ENCODE measurements around the gene NUP210L. TPM values are rescaled to one million over a fixed set of nuclear protein-coding genes. Genes with fewer than 3 reads are reported as not detected.

The NUP210L gene
- total and polyA plus RNA-seq, 9 of the 15 experiments (the other 6 are each of a cell fraction or from before 2014, with no cell fraction given): 0.01 to 0.04 TPM; not detected in 7

DNA sequence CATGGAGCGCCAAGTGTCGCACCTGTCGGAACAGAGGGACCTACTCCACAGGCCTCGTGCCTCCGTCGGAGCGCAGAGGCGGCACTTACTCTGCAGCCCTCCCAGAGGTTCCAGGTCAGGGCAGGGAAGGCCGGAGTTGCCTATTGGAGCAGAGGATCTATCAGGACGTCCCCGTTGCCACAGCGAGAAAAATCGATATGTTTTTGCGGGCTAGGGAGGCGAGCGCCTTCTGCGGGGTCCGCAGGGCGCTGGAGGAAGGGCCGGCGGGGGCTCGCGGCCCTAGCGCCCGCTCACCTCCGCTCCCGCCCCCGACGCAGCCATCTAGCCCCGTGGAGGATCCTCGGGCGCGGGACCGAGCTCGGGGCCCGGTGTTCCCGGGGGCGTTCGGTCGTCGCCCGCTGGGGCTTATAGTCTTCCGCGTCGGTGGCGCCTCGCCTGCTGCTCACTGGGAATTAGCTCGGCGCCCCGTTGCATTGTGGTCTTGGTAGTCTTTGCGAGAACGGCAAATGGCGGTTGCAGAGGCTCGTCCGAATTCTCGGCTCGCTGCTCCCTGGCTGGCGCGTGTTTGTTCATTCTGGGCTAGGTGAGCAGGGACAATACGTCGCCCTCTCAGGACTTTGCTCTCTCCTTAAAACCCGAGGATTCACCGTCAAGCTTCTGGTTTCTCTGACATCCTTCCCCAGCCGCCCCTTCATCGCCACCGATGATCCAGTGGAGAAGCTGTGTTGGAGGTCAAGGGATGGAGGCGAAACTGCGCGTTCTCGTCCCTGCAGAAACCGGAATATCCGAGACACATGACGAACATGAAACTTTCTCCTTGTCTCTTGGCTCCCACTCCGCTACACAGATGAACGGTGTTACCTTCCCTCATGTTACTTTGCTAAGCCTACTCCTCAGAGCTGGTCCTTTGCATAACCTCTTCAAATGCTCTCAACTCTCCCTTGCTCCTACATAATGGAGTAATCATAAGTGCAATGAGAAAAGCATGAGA, 177.3 kb downstream of the NUP210L start, which contains the start of gene JTB (continued):
- TF ChIP-seq SMARCA4 (IDR thresholded peaks at IDR 0.05): no peak
- TF ChIP-seq, protein P1, sequence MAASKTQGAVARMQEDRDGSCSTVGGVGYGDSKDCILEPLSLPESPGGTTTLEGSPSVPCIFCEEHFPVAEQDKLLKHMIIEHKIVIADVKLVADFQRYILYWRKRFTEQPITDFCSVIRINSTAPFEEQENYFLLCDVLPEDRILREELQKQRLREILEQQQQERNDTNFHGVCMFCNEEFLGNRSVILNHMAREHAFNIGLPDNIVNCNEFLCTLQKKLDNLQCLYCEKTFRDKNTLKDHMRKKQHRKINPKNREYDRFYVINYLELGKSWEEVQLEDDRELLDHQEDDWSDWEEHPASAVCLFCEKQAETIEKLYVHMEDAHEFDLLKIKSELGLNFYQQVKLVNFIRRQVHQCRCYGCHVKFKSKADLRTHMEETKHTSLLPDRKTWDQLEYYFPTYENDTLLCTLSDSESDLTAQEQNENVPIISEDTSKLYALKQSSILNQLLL (CRISPR knock-in tag; IDR thresholded peaks at IDR 0.05; ENCODE audit: borderline replicate concordance): no peak

DNA sequence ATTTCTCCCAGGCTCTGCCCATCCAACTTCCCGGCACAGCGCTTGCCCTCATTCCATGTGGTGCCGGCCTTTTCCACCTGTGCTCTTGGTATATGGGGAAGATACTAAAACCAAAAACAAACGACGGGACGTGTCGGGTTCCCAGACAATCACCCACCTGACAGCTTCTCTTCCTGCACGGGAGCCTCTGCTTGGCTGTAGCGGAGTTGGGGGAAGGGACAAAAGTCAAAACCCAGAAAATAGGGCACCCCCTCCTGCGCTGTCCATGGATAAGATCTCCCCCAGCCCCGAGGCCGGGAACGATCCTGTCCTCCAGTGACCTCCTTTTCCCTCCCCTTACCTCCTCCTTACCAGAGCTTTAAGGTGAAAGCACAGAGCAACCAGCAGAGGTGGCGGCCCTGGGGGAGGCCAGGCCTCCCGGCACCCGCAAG, 178.0 kb downstream of the NUP210L start:
- intact Hi-C loops (cut with micrococcal nuclease): no loop called here
- H3K27me3 ChIP-seq (ENCODE audit: control insufficient read depth in 2 of 2, insufficient read depth in 2 of 2, low read length in 2 of 2): no peaks in the 10 kb centered on the region
- TF ChIP-seq KDM4B (IDR thresholded peaks at IDR 0.05; ENCODE audit: borderline replicate concordance in 2 of 2, low read depth in 1 of 2) (no peak), MYC (IDR thresholded peaks at IDR 0.05; ENCODE audit: low read depth, low read length) (0 out of 2 replicates have a peak, but pooled peaks have one; percentile 32), MYC (CRISPR knock-in tag; IDR thresholded peaks at IDR 0.05; ENCODE audit: borderline replicate concordance, low read depth) (peak; percentile 81; the same call in 1 of the 2 replicates), SMC3 (conservative IDR thresholded peaks at IDR 0.05; ENCODE audit: insufficient read depth, low read depth, low read length) (0 out of 2 replicates have a peak, but pooled peaks have one; percentile 6), NR2C1 (IDR thresholded peaks at IDR 0.05) (no peak), NR2C1 (tag; IDR thresholded peaks at IDR 0.05) (0 out of 2 replicates have a peak, but pooled peaks have one; percentile 8)
- TF ChIP-seq, protein P2, sequence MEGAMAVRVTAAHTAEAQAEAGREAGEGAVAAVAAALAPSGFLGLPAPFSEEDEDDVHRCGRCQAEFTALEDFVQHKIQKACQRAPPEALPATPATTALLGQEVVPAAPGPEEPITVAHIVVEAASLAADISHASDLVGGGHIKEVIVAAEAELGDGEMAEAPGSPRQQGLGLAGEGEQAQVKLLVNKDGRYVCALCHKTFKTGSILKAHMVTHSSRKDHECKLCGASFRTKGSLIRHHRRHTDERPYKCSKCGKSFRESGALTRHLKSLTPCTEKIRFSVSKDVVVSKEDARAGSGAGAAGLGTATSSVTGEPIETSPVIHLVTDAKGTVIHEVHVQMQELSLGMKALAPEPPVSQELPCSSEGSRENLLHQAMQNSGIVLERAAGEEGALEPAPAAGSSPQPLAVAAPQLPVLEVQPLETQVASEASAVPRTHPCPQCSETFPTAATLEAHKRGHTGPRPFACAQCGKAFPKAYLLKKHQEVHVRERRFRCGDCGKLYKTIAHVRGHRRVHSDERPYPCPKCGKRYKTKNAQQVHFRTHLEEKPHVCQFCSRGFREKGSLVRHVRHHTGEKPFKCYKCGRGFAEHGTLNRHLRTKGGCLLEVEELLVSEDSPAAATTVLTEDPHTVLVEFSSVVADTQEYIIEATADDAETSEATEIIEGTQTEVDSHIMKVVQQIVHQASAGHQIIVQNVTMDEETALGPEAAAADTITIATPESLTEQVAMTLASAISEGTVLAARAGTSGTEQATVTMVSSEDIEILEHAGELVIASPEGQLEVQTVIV (CRISPR knock-in tag; IDR thresholded peaks at IDR 0.05; ENCODE audit: borderline replicate concordance): no peak
- TF ChIP-seq, protein P3, sequence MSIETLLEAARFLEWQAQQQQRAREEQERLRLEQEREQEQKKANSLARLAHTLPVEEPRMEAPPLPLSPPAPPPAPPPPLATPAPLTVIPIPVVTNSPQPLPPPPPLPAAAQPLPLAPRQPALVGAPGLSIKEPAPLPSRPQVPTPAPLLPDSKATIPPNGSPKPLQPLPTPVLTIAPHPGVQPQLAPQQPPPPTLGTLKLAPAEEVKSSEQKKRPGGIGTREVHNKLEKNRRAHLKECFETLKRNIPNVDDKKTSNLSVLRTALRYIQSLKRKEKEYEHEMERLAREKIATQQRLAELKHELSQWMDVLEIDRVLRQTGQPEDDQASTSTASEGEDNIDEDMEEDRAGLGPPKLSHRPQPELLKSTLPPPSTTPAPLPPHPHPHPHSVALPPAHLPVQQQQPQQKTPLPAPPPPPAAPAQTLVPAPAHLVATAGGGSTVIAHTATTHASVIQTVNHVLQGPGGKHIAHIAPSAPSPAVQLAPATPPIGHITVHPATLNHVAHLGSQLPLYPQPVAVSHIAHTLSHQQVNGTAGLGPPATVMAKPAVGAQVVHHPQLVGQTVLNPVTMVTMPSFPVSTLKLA (conservative IDR thresholded peaks at IDR 0.05): peak in 1 of 2 experiments; percentile 53; a peak in 2 of 4 replicates

More for the DNA sequence above, 178.0 kb downstream of the NUP210L start:
- Histone ChIP-seq H3K4me3 (peak overlapping the region; percentile 84), H3K4me1 (replicated peaks in 1 of 2; ENCODE audit: control insufficient read depth in 2 of 2, insufficient read depth in 2 of 2, low read length in 2 of 2) (peaks cover 13 to 17% of the 10 kb centered on the region in 2 experiments; a peak in 4 of 5 replicates), H3K9me1 (ENCODE audit: control insufficient read depth, insufficient read depth, low read length) (no peaks in the 10 kb centered on the region), H2AFZ (ENCODE audit: low read depth, low read length) (peak overlapping the region; percentile 89), H3K79me2 (ENCODE audit: control insufficient read depth, insufficient read depth, low read length) (peaks cover 42% of the 10 kb centered on the region), H4K20me1 (replicated peaks; ENCODE audit: control insufficient read depth, insufficient read depth, low read length) (no peaks in the 10 kb centered on the region), H3K36me3 (ENCODE audit: control insufficient read depth, insufficient read depth, low read length) (peaks cover 37% of the 10 kb centered on the region), H3K9me3 (replicated peaks; ENCODE audit: control insufficient read depth, insufficient read depth, low read depth, low read length) (no peaks in the 10 kb centered on the region), H3K4me2 (ENCODE audit: insufficient read depth, low read length) (peak overlapping the region; percentile 99), H3K27ac (ENCODE audit: extremely low read depth, low read depth, low read length) (peak overlapping the region; percentile 91), H3K9ac (ENCODE audit: insufficient read depth in 1 of 2, low read depth in 2 of 2, low read length in 2 of 2) (peak overlapping the region; percentile 98 to 100)
- FAIRE-seq: no peak
- ChIA-PET CTCF (ENCODE audit: low intra/inter-chr PET ratio) (no interaction called here), POLR2A (interaction anchor here (0.8 to 7.1 kb wide), 12 partner anchors 9 to 310 kb away, joined by 3 to 104 read pairs (median 7); partner anchors contain the start of genes CREB3L4, CRTC2, DENND4B and RAB13)
- 1% methylated on average over 13 of the region's 16 CpGs for WGBS (ENCODE audit: insufficient coverage, low coverage, missing lambda C conversion rate)
- ATAC-seq: no peak; the same call in 2 of the 3 replicates
- DNase-seq (ENCODE audit: extremely low read depth in 1 of 4, low spot score in 3 of 4): peak; percentile 61 to 71 (median 66)
- BruUV-seq (replicated peaks): no TSS peak
- in situ Hi-C loops (cut with MboI): no loop called here

Measured in K562 (cell line).